NCI-H2081 treated with DMSO at 0.1 percent for 48 hours (cell line): ENCODE measurements around the gene CCDC88B.
A peak's percentile ranks its signal among the peaks of the same experiment; 100 is the strongest.

Source experiments
- DNase-seq: peaks from one replicate; lab custom pipeline; 2025; lab: John Stamatoyannopoulos, UW

CCDC88B gene

DNA sequence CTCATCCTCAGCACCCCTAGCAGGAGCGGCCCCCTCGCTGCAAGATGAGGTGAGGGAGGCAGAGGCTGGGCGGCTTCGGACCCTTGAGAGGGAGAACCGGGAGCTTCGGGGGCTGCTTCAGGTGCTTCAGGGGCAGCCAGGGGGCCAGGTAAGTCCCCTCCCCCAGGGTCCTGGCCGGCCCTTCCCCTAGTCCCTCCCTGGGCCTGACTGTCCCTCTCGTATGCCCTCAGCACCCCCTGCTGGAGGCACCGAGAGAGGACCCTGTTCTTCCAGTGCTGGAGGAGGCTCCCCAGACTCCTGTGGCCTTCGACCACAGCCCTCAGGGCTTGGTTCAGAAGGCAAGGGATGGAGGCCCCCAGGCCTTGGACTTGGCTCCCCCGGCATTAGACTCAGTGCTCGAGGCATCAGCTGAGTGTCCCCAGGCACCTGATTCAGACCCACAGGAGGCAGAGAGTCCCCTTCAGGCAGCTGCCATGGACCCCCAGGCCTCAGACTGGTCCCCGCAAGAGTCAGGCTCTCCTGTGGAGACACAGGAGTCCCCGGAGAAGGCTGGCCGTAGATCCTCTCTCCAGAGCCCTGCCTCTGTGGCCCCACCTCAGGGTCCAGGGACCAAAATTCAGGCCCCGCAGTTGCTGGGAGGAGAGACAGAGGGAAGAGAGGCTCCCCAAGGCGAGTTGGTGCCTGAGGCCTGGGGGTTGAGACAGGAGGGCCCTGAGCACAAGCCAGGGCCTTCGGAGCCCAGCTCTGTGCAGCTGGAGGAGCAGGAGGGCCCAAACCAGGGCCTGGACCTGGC is 4.0 kb downstream of the CCDC88B start:
- DNase-seq = no peak

DNA sequence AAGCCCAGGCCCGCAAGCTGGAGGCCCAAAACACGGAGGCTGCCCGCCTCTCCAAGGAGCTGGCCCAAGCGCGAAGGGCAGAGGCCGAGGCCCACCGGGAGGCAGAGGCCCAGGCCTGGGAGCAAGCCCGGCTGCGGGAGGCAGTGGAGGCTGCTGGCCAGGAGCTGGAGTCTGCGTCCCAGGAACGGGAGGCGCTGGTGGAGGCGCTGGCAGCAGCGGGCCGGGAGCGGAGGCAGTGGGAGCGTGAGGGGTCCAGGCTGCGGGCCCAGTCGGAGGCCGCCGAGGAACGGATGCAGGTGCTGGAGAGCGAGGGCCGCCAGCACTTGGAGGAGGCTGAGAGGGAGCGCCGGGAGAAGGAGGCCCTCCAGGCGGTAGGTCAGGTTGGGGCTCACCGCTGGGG is 4.8 kb downstream of the CCDC88B start:
- DNase-seq = no peak

GRCh38 chr11:64347193-64347867 is 7.3 kb downstream of the CCDC88B start:
- DNase-seq = no peak

DNA sequence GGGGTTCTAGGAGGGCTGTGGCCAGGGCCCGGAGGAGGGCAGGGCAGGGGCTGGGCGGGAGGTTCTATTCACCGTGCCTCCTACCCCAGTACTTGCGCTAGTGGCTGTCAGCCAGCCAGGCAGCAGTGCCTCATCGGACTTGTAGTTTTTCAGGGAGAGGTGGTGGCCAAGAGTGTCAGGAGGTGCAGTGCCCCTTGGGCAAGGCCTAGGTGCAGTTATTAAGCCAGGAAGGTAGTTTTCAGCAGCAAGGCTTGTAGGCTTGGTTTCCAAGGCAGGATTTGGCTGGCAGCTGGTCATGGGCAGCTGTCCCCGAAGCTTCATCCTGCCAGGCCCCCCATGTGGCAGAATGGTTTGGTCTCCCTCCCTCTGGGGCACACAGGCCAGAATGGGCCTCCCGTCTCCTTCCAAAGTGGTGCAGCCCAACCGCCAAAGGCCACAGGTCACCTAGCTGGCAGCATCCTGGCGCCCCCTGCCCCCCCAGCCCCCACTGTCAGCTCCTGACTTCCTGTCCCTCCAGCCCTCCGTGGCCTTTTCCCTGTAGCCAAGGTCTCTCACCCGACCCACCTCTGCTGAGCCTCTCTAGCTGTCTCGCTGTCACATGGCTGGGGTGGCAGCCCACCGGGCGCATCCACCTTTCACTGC is 8.5 kb downstream of the CCDC88B start:
- DNase-seq = no peak

GRCh38 chr11:64349025-64349387 is 9.0 kb downstream of the CCDC88B start:
- no peak for DNase-seq

DNA sequence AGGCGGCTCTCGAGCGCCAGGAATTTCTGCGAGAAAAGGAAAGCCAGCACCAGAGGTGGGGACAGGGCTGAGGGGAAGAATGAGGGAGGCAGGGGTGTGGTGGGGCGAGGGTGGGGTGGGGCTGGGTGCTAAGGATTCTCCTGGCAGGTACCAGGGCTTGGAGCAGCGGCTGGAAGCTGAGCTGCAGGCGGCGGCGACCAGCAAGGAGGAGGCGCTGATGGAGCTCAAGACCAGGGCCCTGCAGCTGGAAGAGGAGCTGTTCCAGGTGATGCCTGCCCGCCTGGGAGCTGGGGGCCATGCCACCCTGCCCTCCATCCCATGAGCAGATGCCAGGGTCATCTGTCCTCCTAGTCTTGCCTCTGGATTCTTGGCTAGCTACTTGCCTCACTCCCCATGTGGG is 9.4 kb downstream of the CCDC88B start:
- no peak for DNase-seq

DNA sequence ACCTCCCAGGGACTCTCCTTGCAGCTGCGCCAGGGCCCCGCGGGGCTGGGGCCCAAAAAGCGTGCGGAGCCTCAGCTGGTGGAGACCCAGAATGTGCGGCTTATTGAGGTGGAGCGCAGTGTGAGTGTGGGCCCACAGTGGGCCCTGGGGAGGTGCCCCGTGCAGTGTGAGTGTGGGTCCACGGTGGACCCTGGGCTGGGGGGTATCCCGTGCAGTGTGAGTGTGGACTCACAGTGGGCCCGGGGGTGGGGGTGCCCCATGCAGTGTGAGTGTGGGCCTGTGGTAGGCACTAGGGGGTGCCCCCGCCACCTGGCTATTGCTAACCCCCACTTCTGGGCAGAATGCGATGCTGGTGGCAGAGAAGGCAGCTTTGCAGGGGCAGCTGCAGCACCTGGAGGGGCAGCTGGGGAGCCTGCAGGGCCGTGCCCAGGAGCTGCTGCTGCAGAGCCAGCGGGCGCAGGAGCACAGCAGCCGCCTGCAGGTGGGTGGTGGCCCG is 11.2 kb downstream of the CCDC88B start:
- DNase-seq = no peak

- peak; percentile 20 for DNase-seq
Measured at GRCh38 chr11:64352099-64352994, 12.3 kb downstream of the CCDC88B start.

- DNase-seq = no peak
Measured at GRCh38 chr11:64352995-64353714, 13.2 kb downstream of the CCDC88B start.

GRCh38 chr11:64353715-64354506 is 13.9 kb downstream of the CCDC88B start:
- no peak for DNase-seq

GRCh38 chr11:64355078-64355940 is 15.3 kb downstream of the CCDC88B start:
- peak; percentile 51 for DNase-seq

DNA sequence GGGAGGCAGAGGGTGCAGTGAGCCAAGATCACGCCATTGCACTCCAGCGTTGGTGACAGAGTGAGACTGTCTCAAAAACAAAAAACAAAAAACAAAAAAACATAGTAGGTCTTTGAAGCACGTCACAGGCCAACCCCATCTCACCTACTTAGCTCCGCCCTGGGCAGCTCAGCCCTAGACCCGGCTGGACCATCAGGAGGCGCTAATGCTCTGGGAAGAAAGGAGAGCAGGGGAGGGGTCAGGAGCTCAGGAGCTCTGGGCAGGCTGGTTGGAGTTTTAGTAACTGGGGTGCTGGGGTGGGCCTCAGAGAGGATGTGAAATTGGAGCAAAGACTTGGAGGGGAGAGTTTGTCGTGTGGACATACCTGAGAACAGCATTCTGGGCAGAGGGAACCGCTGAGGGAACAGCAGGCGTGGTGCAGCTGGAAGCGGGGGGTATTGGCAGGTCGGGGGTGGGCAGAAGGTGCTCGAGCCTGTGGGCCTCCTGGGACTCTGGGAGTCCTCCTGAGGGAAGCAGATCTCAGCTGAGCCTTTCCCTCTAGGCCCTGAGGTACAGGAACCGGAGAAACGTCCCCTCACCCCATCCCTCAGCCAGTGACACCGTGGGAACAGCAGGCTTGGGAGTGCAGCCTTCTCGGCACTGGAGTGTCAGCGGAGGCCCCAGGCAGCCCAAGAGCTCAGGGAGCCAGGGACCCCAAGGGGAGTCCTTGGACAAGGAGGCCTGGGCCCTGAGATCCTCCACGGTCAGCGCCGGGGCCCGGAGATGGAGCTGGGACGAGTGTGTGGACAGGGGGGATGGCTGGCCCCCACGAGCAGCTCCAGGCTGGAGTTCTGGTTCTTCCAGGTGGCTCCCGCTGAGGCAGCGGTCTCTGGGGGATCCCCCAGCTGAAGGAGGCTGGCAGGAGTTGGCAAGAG is 16.8 kb downstream of the CCDC88B start:
- no peak for DNase-seq

DNA sequence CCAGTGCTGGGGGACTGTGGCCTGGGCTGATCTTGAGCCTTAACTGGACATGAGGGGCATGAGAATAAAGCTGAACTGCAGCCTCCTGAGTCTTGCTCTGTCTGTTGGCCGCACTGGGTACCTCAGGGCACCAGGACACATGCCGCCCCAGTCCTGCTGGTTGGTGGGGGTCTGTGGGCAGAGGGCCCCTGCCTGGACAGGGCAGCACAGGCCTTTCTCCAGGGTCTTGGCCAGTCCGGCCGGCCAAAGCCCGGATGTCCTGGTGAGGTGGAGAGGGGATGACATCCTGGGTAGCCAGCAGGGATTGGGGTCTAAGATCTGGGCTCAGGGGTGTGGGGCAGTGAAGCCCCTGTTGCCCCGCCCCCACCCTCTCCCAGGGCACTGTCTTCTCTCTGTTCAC is 17.4 kb downstream of the CCDC88B start:
- DNase-seq = no peak

GRCh38 chr11:64357904-64358535 is 18.0 kb downstream of the CCDC88B start:
- DNase-seq = no peak

DNA sequence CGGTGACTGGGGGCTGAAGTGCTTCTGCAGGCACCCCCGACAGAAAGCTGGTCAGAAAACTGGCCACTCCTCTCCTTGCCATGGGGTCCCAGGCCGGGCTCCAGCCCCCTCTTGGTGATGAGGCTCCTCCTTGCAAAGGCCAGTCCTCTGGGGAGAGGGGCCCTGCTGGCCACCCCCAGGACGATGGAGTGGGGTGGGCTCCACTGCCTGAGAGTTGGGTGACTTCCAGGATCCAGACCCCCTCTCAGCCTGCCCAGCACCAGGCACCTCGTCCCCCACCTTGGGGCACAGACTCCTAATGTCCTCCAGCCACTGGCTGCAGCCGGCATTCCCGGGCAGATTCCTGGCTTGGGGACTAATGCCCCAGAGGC is 18.5 kb downstream of the CCDC88B start:
- no peak for DNase-seq

GRCh38 chr11:64358907-64359711 is 19.1 kb downstream of the CCDC88B start, which contains the start of gene RPS6KA4:
TSS of gene RPS6KA4 (plus strand) at chr11:64359162. CDS start at chr11:64359236, 74 bp downstream.
- DNase-seq = no peak
